ENCODE measurements around the gene GFPT2.

Gene GFPT2

GRCh38 chr5:180378438-180379344 lies 25.6 kb upstream of the GFPT2 start:
- no peak for DNase-seq

GRCh38 chr5:180377556-180378197 lies 24.5 kb upstream of the GFPT2 start:
- DNase-seq, result no peak

- no peak for DNase-seq
Observed at GRCh38 chr5:180376511-180376910, 23.4 kb upstream of the GFPT2 start.

GRCh38 chr5:180375955-180376354 lies 22.8 kb upstream of the GFPT2 start:
- DNase-seq, result no peak

GRCh38 chr5:180375291-180375690 lies 22.2 kb upstream of the GFPT2 start:
- no peak for DNase-seq

- DNase-seq, result no peak
Observed at GRCh38 chr5:180373870-180374269, 20.7 kb upstream of the GFPT2 start.

- DNase-seq, result no peak
Observed at GRCh38 chr5:180373454-180373853, 20.3 kb upstream of the GFPT2 start.

GRCh38 chr5:180371949-180372348 lies 18.8 kb upstream of the GFPT2 start:
- no peak for DNase-seq

GRCh38 chr5:180370861-180371641 lies 17.9 kb upstream of the GFPT2 start:
- no peak for DNase-seq

- no peak for DNase-seq
Observed at GRCh38 chr5:180367991-180368390, 14.9 kb upstream of the GFPT2 start.

- no peak for DNase-seq
Observed at GRCh38 chr5:180367300-180367699, 14.2 kb upstream of the GFPT2 start.

- no peak for DNase-seq
Observed at GRCh38 chr5:180366326-180366725, 13.2 kb upstream of the GFPT2 start.

- no peak for DNase-seq
Observed at GRCh38 chr5:180365829-180366228, 12.7 kb upstream of the GFPT2 start.

- DNase-seq, result peak; percentile 3
Observed at GRCh38 chr5:180364306-180364856, 11.2 kb upstream of the GFPT2 start.

GRCh38 chr5:180360078-180360957 lies 7.2 kb upstream of the GFPT2 start:
- no peak for DNase-seq

GRCh38 chr5:180358694-180359093 lies 5.6 kb upstream of the GFPT2 start:
- no peak for DNase-seq

- DNase-seq, result no peak
Observed at GRCh38 chr5:180358179-180358578, 5.0 kb upstream of the GFPT2 start.

- DNase-seq, result no peak
Observed at GRCh38 chr5:180354966-180355365, 1.8 kb upstream of the GFPT2 start.

- no peak for DNase-seq
Observed at GRCh38 chr5:180353980-180354452, 880 bp upstream of the GFPT2 start.

GRCh38 chr5:180352116-180353047 lies 754 bp downstream of the GFPT2 start:
- no peak for DNase-seq
